Measurements from ENCODE around the gene ZBTB20.

The ZBTB20 gene

DNA sequence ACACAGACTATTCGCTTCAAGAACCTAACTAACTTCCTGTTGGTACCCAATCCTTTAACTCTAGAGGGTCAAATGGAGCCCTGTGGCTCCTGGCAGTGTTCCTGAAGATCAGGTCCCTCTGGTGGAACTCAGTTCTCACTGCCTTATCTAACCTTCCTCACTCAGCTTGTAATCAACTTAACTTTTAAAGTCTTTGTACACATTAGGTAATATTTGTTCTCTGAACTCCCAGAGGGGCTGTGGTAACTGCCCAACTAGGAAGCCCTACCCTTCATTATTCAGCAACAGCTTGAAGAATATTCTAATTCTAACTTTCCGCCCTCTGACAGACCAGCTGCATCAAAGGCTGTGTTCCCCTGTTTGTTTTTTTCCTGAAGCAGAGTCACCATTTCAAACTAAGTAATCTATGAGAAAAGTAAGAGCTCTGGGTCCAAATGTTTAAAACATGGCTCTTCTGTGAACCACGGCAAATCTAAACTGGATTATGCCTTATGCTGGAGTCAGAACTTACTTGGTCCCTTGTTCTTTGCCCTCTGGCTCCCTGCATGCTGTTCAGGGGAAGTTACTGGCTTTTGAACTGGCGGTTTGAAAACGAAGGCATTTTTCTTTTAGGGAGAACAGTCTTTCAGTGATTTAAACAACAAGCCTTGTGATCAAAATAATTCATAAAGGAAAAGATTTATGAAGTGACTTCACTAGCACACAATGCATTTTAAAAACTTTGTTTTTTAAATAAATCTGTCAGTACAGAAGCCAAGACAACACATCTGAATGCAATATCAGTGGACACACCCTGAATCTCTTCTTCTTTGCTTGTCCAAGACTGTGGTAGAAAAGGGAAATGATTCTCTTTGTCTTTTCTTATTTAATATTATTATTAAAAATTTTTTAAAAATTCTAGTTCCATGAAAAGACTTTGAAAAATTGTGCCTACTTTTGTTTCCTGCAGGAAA is 487.7 kb downstream of the ZBTB20 start:
- DNase-seq (ENCODE audit: low read depth), result peak; percentile 51
- H3K4me3 ChIP-seq (ENCODE audit: low read depth, low read length), result no peak overlapping the region
- peak; percentile 15 for TF ChIP-seq CTCF (conservative IDR thresholded peaks at IDR 0.05; ENCODE audit: low read depth, low read length)

- no peak for TF ChIP-seq CTCF (conservative IDR thresholded peaks at IDR 0.05; ENCODE audit: low read depth, low read length)
- DNase-seq (ENCODE audit: low read depth), result no peak
- H3K4me3 ChIP-seq (ENCODE audit: low read depth, low read length), result no peak overlapping the region
Observed at GRCh38 chr3:114651555-114651954, 495.5 kb downstream of the ZBTB20 start.

DNA sequence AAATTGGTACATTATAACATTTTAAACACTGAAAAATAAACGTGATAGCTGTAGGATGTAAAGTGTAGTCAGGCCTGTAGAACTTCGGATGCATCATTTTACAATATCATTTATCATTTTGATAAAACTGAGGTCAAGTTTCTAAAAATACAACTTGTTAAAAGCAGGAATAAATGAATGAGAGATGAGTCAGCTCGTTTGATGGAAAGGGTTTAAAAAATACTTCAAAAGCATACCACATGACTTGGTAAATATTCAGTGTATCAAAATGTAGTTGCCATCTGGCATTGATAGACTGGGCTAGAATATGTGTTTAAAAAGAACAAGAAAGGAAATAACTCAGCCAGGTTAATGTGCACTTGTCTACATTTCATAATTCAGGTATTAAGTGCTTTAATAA is 496.3 kb downstream of the ZBTB20 start:
- no peak for TF ChIP-seq CTCF (conservative IDR thresholded peaks at IDR 0.05; ENCODE audit: low read depth, low read length)
- DNase-seq (ENCODE audit: low read depth), result peak; percentile 67
- no peak overlapping the region for H3K4me3 ChIP-seq (ENCODE audit: low read depth, low read length)

DNA sequence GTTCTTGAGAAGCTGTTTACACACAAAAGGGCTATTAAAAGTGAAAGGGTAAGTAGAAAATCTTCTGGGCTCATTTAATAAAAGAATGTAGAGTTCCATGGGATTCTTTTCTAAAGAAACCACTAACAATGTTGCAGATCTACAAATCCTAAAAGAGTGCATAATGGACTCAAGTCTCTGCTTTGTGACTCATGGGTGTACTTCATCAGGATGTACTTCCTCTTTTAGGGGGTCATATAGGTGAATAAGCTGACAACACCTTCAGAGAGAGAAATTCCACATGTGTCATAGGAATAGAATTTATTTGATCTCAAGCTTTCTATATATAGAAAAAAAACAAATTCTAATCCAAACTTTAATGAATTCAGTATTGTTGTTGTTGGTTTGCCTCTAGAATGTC is 497.8 kb downstream of the ZBTB20 start:
- H3K4me3 ChIP-seq (ENCODE audit: low read depth, low read length), result no peak overlapping the region
- TF ChIP-seq CTCF (conservative IDR thresholded peaks at IDR 0.05; ENCODE audit: low read depth, low read length), result no peak
- peak; percentile 69 for DNase-seq (ENCODE audit: low read depth)

DNA sequence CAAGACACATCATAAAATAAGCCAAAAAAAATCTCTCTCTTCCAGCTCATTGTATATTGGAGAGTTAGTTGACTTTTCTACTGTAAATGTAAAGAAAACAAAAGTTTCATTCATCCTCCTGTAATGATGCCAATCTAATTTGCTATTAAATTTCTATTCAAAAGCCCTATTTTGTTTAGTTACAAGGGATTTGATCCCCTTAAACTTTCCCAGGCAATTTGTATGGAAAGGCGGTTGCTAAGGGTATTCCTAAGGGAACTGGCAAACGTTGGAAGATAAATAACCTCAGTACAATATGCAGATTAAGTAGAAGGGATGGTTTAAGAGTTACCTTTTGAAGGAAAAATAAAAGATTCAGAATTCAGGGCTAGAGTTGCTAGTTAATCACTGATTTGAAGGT is 500.6 kb downstream of the ZBTB20 start:
- no peak for TF ChIP-seq CTCF (conservative IDR thresholded peaks at IDR 0.05; ENCODE audit: low read depth, low read length)
- H3K4me3 ChIP-seq (ENCODE audit: low read depth, low read length), result no peak overlapping the region
- no peak for DNase-seq (ENCODE audit: low read depth)

- H3K4me3 ChIP-seq (ENCODE audit: low read depth, low read length), result no peak overlapping the region
- DNase-seq (ENCODE audit: low read depth), result no peak
- no peak for TF ChIP-seq CTCF (conservative IDR thresholded peaks at IDR 0.05; ENCODE audit: low read depth, low read length)
Observed at GRCh38 chr3:114645392-114645791, 501.7 kb downstream of the ZBTB20 start.

GRCh38 chr3:114644367-114644766 is 502.7 kb downstream of the ZBTB20 start:
- DNase-seq (ENCODE audit: low read depth), result no peak

More at GRCh38 chr3:114644367-114644766, 502.7 kb downstream of the ZBTB20 start:
- no peak overlapping the region for H3K4me3 ChIP-seq (ENCODE audit: low read depth, low read length)
- no peak for TF ChIP-seq CTCF (conservative IDR thresholded peaks at IDR 0.05; ENCODE audit: low read depth, low read length)
